ENCODE measurements around the gene ZC3H7A. TPM values are rescaled to one million over a fixed set of nuclear protein-coding genes. Genes with fewer than 3 reads are reported as not detected.

The ZC3H7A gene
- total and polyA plus RNA-seq, 2 of the 8 experiments (the other 6 are each of a cell fraction or from before 2014, with no cell fraction given): 32.0 to 55.9 TPM

- H3K4me1 ChIP-seq (replicated peaks in 1 of 4; ENCODE audit: control insufficient read depth in 3 of 4, insufficient read depth in 4 of 4, low read length in 3 of 4): no peaks in the 10 kb centered on the region
- no peaks in the 10 kb centered on the region for H3K27me3 ChIP-seq (replicated peaks in 1 of 4; ENCODE audit: control insufficient read depth in 3 of 4, extremely low read depth in 1 of 4, insufficient read depth in 3 of 4, low read length in 3 of 4)
- no peak overlapping the region for H4K5ac ChIP-seq (ENCODE audit: insufficient read length, low read depth, low read length)
- H3K14ac ChIP-seq (ENCODE audit: insufficient read length): no peak overlapping the region
- no peak overlapping the region for H3K4me2 ChIP-seq (ENCODE audit: insufficient read depth in 1 of 2, low read depth in 2 of 2, low read length in 2 of 2)
- no peak overlapping the region for H3K27ac ChIP-seq (ENCODE audit: low read depth, low read length)
- no peaks in the 10 kb centered on the region for H3K23me2 ChIP-seq (ENCODE audit: low read depth, low read length)
- no peak overlapping the region for H2BK20ac ChIP-seq (ENCODE audit: low read length)
- no peak overlapping the region for H2AFZ ChIP-seq (ENCODE audit: low read length)
- H4K91ac ChIP-seq (replicated peaks; ENCODE audit: insufficient read length, low read length): no peak overlapping the region
- no peak overlapping the region for H3K9ac ChIP-seq (replicated peaks in 1 of 4; ENCODE audit: extremely low read depth in 1 of 4, low read depth in 3 of 4, low read length in 3 of 4)
- H3K36me3 ChIP-seq (ENCODE audit: control insufficient read depth in 2 of 4, insufficient read depth in 4 of 4, low read length in 3 of 4): peaks cover 0 to 21% (median 15%) of the 10 kb centered on the region in 4 experiments; a peak in 6 of 8 replicates
- H3K4me3 ChIP-seq (ENCODE audit: extremely low read depth in 1 of 4, insufficient read depth in 2 of 4, low read depth in 3 of 4, low read length in 4 of 4): no peak overlapping the region
- H3K4ac ChIP-seq (replicated peaks; ENCODE audit: insufficient read length, low read depth, low read length): no peak overlapping the region
- no peak overlapping the region for H3K23ac ChIP-seq (ENCODE audit: insufficient read length)
- TF ChIP-seq BACH1 (IDR thresholded peaks at IDR 0.05; ENCODE audit: low read length) (no peak), RBBP5 (IDR thresholded peaks at IDR 0.05; ENCODE audit: borderline replicate concordance, low read depth, low read length) (no peak), SRF (IDR thresholded peaks at IDR 0.05; ENCODE audit: low read depth, low read length) (no peak), POU5F1 (IDR thresholded peaks at IDR 0.05; ENCODE audit: low read depth, low read length) (no peak), EGR1 (IDR thresholded peaks at IDR 0.05; ENCODE audit: borderline replicate concordance, low read depth, low read length) (no peak)
- H3K79me2 ChIP-seq (ENCODE audit: control insufficient read depth in 1 of 2, insufficient read depth in 2 of 2, low read length in 2 of 2): no peaks in the 10 kb centered on the region
- H2BK120ac ChIP-seq (replicated peaks; ENCODE audit: low read depth, low read length): no peak overlapping the region
- ChIA-PET CTCF (ENCODE audit: partially characterized antibody) (interaction anchor here (0.6 to 1.5 kb wide), 4 partner anchors 12 to 335 kb away, joined by 3 to 7 read pairs (median 3); no protein-coding TSS in a partner anchor), POLR2A (ENCODE audit: partially characterized antibody) (no interaction called here)
- 93% methylated on average over 3 of the region's 3 CpGs; no CpG with 5 or more reads in 1 of the 2 experiments for WGBS, 2 experiments (ENCODE audit: extremely low coverage in 1 of 2, insufficient coverage in 1 of 2, insufficient read length in 1 of 2, insufficient replicate concordance in 2 of 2, low coverage in 1 of 2, low lambda C conversion rate in 2 of 2, missing lambda C conversion rate in 1 of 2)
- DNase-seq (ENCODE audit: low read depth in 1 of 2, low spot score in 2 of 2) (no peak), FAIRE-seq (no peak)
- no peak overlapping the region for H2BK12ac ChIP-seq (ENCODE audit: low read depth, low read length)
- H3K18ac ChIP-seq (ENCODE audit: extremely low read depth, low read length): no peak overlapping the region
- no peaks in the 10 kb centered on the region for H3K9me3 ChIP-seq (ENCODE audit: insufficient read depth in 2 of 2, low read depth in 1 of 2, low read length in 1 of 2)
- no peaks in the 10 kb centered on the region for H4K20me1 ChIP-seq (replicated peaks in 1 of 2; ENCODE audit: control insufficient read depth in 1 of 2, insufficient read depth in 2 of 2, low read length in 2 of 2)
- H2BK5ac ChIP-seq (ENCODE audit: low read depth, low read length): no peak overlapping the region
- H2AK5ac ChIP-seq (ENCODE audit: low read depth, low read length): no peak overlapping the region
- H4K8ac ChIP-seq (ENCODE audit: extremely low read depth, insufficient read depth, low read length): no peak overlapping the region
- H3K56ac ChIP-seq (replicated peaks; ENCODE audit: insufficient read length, low read depth, low read length): no peak overlapping the region
- no peak overlapping the region for H2BK15ac ChIP-seq (ENCODE audit: low read length)
- H3K79me1 ChIP-seq (ENCODE audit: low read depth, low read length): no peaks in the 10 kb centered on the region
These were observed 65.8 kb downstream of the ZC3H7A start for GRCh38 chr16:11731222-11731621.
